MM.1S (cell line): ENCODE measurements around the gene SREBF2.

Experiments
- DNase-seq: peaks from one replicate; pipeline ENCODE4 v3.0.0-alpha.2; 2015
- H2AFZ ChIP-seq: fragments of 300-600 bp; sonication (generic); 2 replicates; pipeline ENCODE4 v1.6.0; 2016; ENCODE audit warnings: antibody characterized with exemption, low read length
- H3F3A ChIP-seq: fragments of 300-600 bp; sonication (generic); 2 replicates; pipeline ENCODE4 v1.6.1; 2016; ENCODE audit warnings: mild to moderate bottlenecking, antibody characterized with exemption, low read length, moderate library complexity, mixed read lengths; ENCODE audit not compliant: insufficient read depth
- H3K27ac ChIP-seq: fragments of 300-600 bp; sonication (generic); 2 replicates; pipeline ENCODE4 v1.5.1; 2016; ENCODE audit warnings: mild to moderate bottlenecking, low read length
- H3K27me3 ChIP-seq: fragments of 300-600 bp; sonication (generic); replicated peaks from 2 replicates; pipeline ENCODE4 v1.6.0; 2016; ENCODE audit warnings: low read length; ENCODE audit not compliant: insufficient read depth
- H3K36me3 ChIP-seq: fragments of 300-600 bp; sonication (generic); replicated peaks from 2 replicates; pipeline ENCODE4 v1.6.1; 2016; ENCODE audit warnings: mild to moderate bottlenecking, low read length, mixed read lengths; ENCODE audit not compliant: insufficient read depth
- H3K4me1 ChIP-seq: fragments of 300-600 bp; sonication (generic); 2 replicates; pipeline ENCODE4 v1.6.1; 2016; ENCODE audit warnings: low read length, mixed read lengths
- H3K4me2 ChIP-seq: fragments of 300-600 bp; sonication (generic); 2 replicates; pipeline ENCODE4 v1.6.0; 2016; ENCODE audit warnings: low read depth, low read length
- H3K4me3 ChIP-seq: fragments of 300-600 bp; sonication (generic); 2 replicates; pipeline ENCODE4 v1.5.1; 2016; ENCODE audit warnings: low read length, mixed read lengths
- H3K79me2 ChIP-seq: fragments of 300-600 bp; sonication (generic); 2 replicates; pipeline ENCODE4 v1.6.1; 2016; ENCODE audit warnings: mixed run types, low read length, mixed read lengths
- H3K9ac ChIP-seq: fragments of 300-600 bp; sonication (generic); 2 replicates; pipeline ENCODE4 v1.6.1; 2016; ENCODE audit warnings: low read length, mixed read lengths
- H3K9me2 ChIP-seq: fragments of 300-600 bp; sonication (generic); replicated peaks from 2 replicates; pipeline ENCODE4 v1.6.1; 2016; ENCODE audit warnings: mild to moderate bottlenecking, low read length, mixed read lengths; ENCODE audit not compliant: insufficient read depth
- H3K9me3 ChIP-seq: fragments of 300-600 bp; sonication (generic); replicated peaks from 2 replicates; pipeline ENCODE4 v1.6.1; 2016; ENCODE audit warnings: mild to moderate bottlenecking, low read length, mixed read lengths; ENCODE audit not compliant: insufficient read depth
- H4K20me1 ChIP-seq: fragments of 300-600 bp; sonication (generic); 2 replicates; pipeline ENCODE4 v1.6.1; 2016; ENCODE audit warnings: mild to moderate bottlenecking, low read length, moderate library complexity, mixed read lengths; ENCODE audit not compliant: insufficient read depth
- EZH2 ChIP-seq: fragments of 300-600 bp; sonication (generic); optimal IDR thresholded peaks from 2 replicates; pipeline ENCODE3; 2017; ENCODE audit warnings: low read depth, mild to moderate bottlenecking, antibody characterized with exemption, low read length, mixed read lengths
- EZH2phosphoT487 ChIP-seq: fragments of 300-600 bp; sonication (generic); IDR thresholded peaks from 2 replicates; pipeline ENCODE4 v1.6.1; 2018; ENCODE audit warnings: antibody characterized with exemption, low read length
- TF ChIP-seq, protein P1 (sequence below): fragments of 300-600 bp; sonication (generic); IDR thresholded peaks from 2 replicates; pipeline ENCODE4 v1.5.1; 2016; ENCODE audit warnings: antibody characterized with exemption, low read length, mixed read lengths

Gene SREBF2

DNA sequence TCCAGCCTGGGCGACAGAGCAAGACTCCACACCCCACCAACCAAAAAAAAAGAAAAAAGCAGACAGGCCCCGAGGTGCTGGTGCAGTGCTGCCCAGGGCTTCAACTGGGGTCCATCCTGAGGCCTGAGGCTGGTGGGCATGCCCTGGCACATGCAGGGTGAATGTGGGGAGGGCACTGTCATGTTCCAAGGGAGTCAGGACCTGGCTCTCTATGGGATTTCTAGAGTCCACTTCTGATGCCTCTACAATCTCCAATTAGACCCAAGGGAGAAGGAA is 103.9 kb downstream of the SREBF2 start:
- H3K9me3 ChIP-seq: no peaks in the 10 kb centered on the region
- no peak overlapping the region for H3K4me2 ChIP-seq
- H4K20me1 ChIP-seq: no peaks in the 10 kb centered on the region
- DNase-seq: no peak
- peaks cover 14% of the 10 kb centered on the region for H3K4me1 ChIP-seq
- no peaks in the 10 kb centered on the region for H3K9me2 ChIP-seq
- TF ChIP-seq EZH2: no peak
- no peak for TF ChIP-seq EZH2phosphoT487
- TF ChIP-seq, protein P1, sequence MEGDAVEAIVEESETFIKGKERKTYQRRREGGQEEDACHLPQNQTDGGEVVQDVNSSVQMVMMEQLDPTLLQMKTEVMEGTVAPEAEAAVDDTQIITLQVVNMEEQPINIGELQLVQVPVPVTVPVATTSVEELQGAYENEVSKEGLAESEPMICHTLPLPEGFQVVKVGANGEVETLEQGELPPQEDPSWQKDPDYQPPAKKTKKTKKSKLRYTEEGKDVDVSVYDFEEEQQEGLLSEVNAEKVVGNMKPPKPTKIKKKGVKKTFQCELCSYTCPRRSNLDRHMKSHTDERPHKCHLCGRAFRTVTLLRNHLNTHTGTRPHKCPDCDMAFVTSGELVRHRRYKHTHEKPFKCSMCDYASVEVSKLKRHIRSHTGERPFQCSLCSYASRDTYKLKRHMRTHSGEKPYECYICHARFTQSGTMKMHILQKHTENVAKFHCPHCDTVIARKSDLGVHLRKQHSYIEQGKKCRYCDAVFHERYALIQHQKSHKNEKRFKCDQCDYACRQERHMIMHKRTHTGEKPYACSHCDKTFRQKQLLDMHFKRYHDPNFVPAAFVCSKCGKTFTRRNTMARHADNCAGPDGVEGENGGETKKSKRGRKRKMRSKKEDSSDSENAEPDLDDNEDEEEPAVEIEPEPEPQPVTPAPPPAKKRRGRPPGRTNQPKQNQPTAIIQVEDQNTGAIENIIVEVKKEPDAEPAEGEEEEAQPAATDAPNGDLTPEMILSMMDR: no peak
- H3K27ac ChIP-seq: no peak overlapping the region
- no peak overlapping the region for H2AFZ ChIP-seq
- H3K36me3 ChIP-seq: peaks cover 9% of the 10 kb centered on the region; the same call in 1 of the 2 replicates
- no peaks in the 10 kb centered on the region for H3K27me3 ChIP-seq
- H3K4me3 ChIP-seq: no peak overlapping the region
- H3K79me2 ChIP-seq: peaks cover 21% of the 10 kb centered on the region
- H3F3A ChIP-seq: peaks cover 29% of the 10 kb centered on the region
- no peak overlapping the region for H3K9ac ChIP-seq

- Histone ChIP-seq H3K9ac (peak overlapping the region; percentile 74), H3K4me3 (no peak overlapping the region), H3K36me3 (peaks cover 16% of the 10 kb centered on the region), H3K9me2 (no peaks in the 10 kb centered on the region), H3F3A (peaks cover 36% of the 10 kb centered on the region), H3K9me3 (no peaks in the 10 kb centered on the region), H3K27me3 (no peaks in the 10 kb centered on the region), H4K20me1 (no peaks in the 10 kb centered on the region), H3K4me1 (peaks cover 26% of the 10 kb centered on the region), H3K4me2 (peak overlapping the region; percentile 34), H3K27ac (peak overlapping the region; percentile 99), H2AFZ (no peak overlapping the region), H3K79me2 (peaks cover 49% of the 10 kb centered on the region)
- no peak for TF ChIP-seq EZH2
- TF ChIP-seq, protein P1: no peak
- TF ChIP-seq EZH2phosphoT487: no peak
- DNase-seq: peak; percentile 89
Observed at GRCh38 chr22:41939981-41940831, 107.3 kb downstream of the SREBF2 start.

- Histone ChIP-seq H2AFZ (no peak overlapping the region), H3K36me3 (peaks cover 16% of the 10 kb centered on the region), H3K4me2 (peak overlapping the region; percentile 34), H3K27me3 (no peaks in the 10 kb centered on the region), H3F3A (peaks cover 39% of the 10 kb centered on the region), H3K9ac (peak overlapping the region; percentile 74), H3K9me3 (no peaks in the 10 kb centered on the region), H3K4me3 (no peak overlapping the region), H3K9me2 (no peaks in the 10 kb centered on the region), H3K27ac (peak overlapping the region; percentile 99), H3K4me1 (peaks cover 26% of the 10 kb centered on the region), H4K20me1 (no peaks in the 10 kb centered on the region), H3K79me2 (peaks cover 58% of the 10 kb centered on the region)
- DNase-seq: peak; percentile 80
- TF ChIP-seq EZH2: no peak
- TF ChIP-seq, protein P1: peak; percentile 92
Observed at GRCh38 chr22:41940832-41941765, 108.2 kb downstream of the SREBF2 start.
